GM18519 (cell line): ENCODE data around the gene ESAM.

ENCODE experiments used
- ATAC-seq: cut with Tn5 transposase; IDR thresholded peaks from one replicate; pipeline ENCODE4 v1.9.1; 2021; ENCODE audit warnings: mild to moderate bottlenecking, moderate library complexity; ENCODE audit not compliant: unreplicated experiment, low FRiP score

Gene ESAM

GRCh38 chr11:124737638-124738305 lies 24.3 kb downstream of the ESAM start:
- no peak for ATAC-seq

GRCh38 chr11:124736736-124737135 lies 25.4 kb downstream of the ESAM start:
- ATAC-seq, result no peak

- no peak for ATAC-seq
These were observed 29.9 kb downstream of the ESAM start for GRCh38 chr11:124732230-124732629.

- ATAC-seq, result no peak
These were observed 32.5 kb downstream of the ESAM start for GRCh38 chr11:124729571-124729970.

GRCh38 chr11:124728134-124728533 lies 34.0 kb downstream of the ESAM start:
- ATAC-seq, result no peak

- ATAC-seq, result no peak
These were observed 34.6 kb downstream of the ESAM start for GRCh38 chr11:124727474-124727873.

- ATAC-seq, result no peak
These were observed 36.4 kb downstream of the ESAM start for GRCh38 chr11:124725719-124726105.

GRCh38 chr11:124724979-124725718 lies 36.9 kb downstream of the ESAM start:
- no peak for ATAC-seq

GRCh38 chr11:124722176-124722575 lies 39.9 kb downstream of the ESAM start:
- ATAC-seq, result no peak

GRCh38 chr11:124719534-124719933 lies 42.6 kb downstream of the ESAM start:
- no peak for ATAC-seq

- ATAC-seq, result no peak
These were observed 43.3 kb downstream of the ESAM start for GRCh38 chr11:124718801-124719200.

- ATAC-seq, result no peak
These were observed 44.1 kb downstream of the ESAM start for GRCh38 chr11:124717786-124718651.

- ATAC-seq, result no peak
These were observed 44.7 kb downstream of the ESAM start for GRCh38 chr11:124717421-124717785.

GRCh38 chr11:124716591-124716990 lies 45.5 kb downstream of the ESAM start:
- ATAC-seq, result no peak

- no peak for ATAC-seq
These were observed 49.7 kb downstream of the ESAM start for GRCh38 chr11:124712392-124712791.

- no peak for ATAC-seq
These were observed 54.3 kb downstream of the ESAM start for GRCh38 chr11:124707829-124708228.
